ENCODE results near the gene ZNF408.

ZNF408 gene

DNA sequence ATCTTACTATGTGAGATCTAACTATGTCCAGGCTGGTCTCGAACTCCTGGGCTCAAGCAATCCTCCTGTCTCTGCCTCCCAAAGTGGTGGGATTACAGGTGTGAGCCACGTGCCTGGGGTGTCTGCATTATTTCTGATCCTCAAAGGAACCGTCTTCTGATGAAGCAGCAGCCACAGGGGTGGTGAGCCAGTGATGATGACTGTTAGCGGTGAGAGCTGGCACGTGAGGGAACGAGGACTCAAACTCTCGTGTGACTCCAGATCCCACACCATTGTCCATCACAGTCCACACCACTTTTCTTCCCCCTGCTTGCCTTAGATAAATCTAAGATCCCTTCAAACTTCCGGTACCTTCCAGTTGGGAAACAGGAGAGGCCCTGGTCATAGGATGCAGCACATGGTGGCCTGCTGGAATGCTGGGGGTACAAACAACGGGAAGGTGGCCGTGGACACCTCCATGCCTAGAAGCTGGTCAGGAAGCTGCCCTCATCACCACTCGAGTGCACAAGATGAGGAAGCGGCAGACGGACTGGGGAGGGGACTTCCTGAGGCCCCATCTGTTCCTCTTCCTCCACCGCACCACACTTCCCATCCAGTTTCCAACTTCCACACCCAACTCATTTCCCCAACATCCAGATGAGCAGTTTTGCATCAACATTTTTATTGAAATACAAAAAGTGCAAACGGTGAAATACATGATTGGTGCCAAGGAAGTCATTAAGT lies 24.2 kb upstream of the ZNF408 start:
- DNase-seq (ENCODE audit: low read depth), result no peak

- no peak for DNase-seq (ENCODE audit: low read depth)
Measured at GRCh38 chr11:46677169-46677568, 23.7 kb upstream of the ZNF408 start.

GRCh38 chr11:46677991-46678740 lies 22.7 kb upstream of the ZNF408 start:
- no peak for DNase-seq (ENCODE audit: low read depth)

- no peak for DNase-seq (ENCODE audit: low read depth)
Measured at GRCh38 chr11:46678741-46679130, 22.1 kb upstream of the ZNF408 start.

GRCh38 chr11:46679241-46680163 lies 21.3 kb upstream of the ZNF408 start:
- no peak for DNase-seq (ENCODE audit: low read depth)

GRCh38 chr11:46680164-46680760 lies 20.6 kb upstream of the ZNF408 start:
- no peak for DNase-seq (ENCODE audit: low read depth)

DNA sequence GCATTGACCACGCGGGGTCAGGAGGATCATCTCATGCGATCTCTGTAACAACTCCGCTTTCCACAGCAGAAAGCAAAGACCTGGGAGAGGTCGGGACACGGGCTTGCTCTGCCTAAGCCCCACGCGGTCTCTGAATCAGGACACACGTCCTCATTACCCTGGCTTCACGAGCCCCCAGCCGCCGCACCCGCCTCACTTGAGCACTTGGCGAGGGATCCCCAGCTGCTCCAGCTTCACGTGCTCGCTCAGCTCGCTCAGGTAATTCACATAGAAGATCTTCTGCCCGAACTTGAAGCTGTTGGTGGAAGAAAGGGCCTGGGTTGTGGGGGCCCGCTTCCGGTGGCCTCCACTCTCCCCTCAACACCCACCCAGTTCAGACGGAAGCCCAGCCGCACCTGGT lies 20.0 kb upstream of the ZNF408 start:
- no peak for DNase-seq (ENCODE audit: low read depth)

DNA sequence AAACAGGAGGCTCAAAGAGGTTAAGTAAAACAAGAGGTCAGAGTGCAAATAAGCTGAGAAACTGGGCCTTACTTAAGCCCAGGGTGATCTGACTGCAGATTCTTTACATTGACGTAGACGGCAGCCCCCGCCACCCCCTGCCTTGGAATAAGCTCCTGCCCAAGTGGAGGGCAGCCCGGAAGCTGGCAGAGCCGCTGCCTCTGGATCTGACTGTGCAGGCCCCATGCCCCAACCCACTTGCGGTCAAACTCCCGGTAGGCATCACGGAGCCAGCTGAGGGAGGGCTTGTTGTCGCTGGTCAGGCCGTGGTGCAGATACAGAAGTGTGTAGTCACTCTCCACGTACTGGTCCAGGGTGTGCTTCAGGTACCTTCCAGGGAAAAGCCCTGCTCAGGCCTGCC lies 19.0 kb upstream of the ZNF408 start:
- no peak for DNase-seq (ENCODE audit: low read depth)

GRCh38 chr11:46682773-46683752 lies 17.8 kb upstream of the ZNF408 start:
- no peak for DNase-seq (ENCODE audit: low read depth)

GRCh38 chr11:46684367-46684766 lies 16.5 kb upstream of the ZNF408 start:
- no peak for DNase-seq (ENCODE audit: low read depth)

DNA sequence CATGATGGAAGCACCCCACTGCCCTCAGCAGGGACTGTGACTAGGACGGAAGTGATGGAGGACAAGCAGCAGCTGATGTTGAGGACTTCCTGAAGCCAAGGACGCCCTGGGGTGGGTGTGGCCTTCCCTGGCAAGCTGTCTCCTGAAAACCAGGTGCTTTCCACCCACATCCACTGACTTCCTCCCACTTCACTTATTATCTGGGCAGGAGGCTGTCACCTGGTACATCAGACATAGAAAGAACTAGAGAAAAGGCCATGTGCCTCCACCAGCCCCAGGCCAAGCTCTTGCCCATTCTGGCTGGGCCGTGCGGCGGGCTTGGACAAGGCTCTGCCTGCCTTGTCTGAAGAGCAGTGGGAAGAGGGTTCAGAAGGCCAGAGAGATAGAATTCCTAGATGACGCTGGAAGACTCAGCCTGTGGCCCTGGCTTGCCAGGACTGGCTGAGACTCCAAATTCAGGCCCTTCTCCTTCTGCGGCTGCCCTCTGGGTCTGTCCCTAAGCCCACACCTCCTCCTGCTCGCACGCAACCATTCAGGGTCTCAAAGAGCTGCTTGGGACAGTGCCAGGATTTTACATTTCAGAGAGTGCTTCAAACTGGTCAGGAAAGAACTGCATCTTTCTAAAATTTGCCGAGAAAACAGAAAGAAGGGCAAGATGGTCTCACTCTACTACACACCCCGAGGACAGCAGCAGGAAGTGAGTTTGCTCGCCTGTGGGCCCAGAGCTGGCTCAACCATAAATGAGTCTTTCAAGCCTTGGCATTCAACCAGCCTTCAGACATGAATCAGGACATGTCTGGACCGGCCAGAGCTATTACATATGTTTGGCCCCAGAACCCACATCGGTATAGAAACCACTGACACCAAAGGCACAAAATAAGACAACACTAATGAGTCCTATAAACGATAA lies 13.7 kb upstream of the ZNF408 start:
- no peak for DNase-seq (ENCODE audit: low read depth)

DNA sequence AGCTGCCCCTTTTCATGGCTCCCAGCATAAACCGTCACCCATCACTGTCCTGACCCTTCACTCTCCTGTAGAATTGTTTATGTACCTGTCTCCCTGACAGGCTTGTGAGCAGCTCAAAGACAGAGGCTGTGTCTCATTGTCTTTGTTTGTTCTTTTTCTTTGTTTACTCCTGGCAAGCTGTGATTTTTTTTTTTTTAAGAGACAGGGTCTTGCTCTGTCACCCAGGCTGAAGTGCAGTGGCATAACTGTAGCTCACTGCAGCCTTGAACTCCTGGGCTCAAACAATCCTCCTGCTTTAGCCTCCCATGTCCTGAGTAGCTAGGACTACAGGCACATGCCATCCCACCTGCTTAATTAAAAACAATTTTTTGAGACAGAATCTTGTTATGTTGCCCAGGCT lies 10.1 kb upstream of the ZNF408 start:
- no peak for DNase-seq (ENCODE audit: low read depth)

DNA sequence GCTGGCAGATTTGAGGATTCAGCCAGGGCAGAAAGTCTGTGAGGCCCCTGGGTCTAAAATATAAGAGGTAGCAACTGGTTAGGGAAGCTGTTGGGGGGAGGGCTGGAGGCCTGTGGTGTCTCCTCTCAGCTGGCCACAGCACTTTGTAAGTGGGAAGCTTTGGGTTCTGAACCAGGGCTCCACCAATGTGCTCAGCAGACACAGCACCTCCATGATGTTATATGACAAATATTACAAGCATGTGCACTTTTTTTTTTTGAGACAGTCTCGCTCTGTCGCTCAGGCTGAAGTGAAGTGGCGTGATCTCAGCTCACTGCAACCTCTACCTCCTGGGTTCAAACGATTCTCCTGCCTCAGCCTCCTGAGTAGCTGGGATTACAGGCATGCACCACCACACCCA lies 8.4 kb upstream of the ZNF408 start:
- DNase-seq (ENCODE audit: low read depth), result no peak

DNA sequence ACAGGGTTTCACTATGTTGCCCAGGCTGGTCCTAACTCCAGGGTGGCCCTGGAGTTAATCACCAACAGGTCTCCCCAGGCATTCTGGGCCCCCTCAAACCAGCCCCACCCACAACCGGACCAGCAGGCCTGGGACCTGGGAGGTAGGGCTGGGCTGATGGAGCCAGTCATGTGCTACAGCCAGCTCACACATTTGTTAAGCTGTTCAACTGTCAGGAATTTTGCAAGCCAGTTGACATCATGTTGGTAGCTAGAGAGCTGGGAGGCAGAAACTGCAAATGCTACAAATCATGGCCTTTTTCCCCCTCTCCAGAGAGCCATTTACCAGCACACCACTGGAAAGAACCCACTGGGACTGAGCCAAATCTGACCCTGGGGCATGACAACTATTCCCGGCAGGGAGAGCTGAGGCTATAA lies 7.2 kb upstream of the ZNF408 start:
- no peak for DNase-seq (ENCODE audit: low read depth)

- DNase-seq (ENCODE audit: low read depth), result no peak
Measured at GRCh38 chr11:46694072-46694471, 6.8 kb upstream of the ZNF408 start.

GRCh38 chr11:46694607-46695006 lies 6.2 kb upstream of the ZNF408 start:
- no peak for DNase-seq (ENCODE audit: low read depth)

DNA sequence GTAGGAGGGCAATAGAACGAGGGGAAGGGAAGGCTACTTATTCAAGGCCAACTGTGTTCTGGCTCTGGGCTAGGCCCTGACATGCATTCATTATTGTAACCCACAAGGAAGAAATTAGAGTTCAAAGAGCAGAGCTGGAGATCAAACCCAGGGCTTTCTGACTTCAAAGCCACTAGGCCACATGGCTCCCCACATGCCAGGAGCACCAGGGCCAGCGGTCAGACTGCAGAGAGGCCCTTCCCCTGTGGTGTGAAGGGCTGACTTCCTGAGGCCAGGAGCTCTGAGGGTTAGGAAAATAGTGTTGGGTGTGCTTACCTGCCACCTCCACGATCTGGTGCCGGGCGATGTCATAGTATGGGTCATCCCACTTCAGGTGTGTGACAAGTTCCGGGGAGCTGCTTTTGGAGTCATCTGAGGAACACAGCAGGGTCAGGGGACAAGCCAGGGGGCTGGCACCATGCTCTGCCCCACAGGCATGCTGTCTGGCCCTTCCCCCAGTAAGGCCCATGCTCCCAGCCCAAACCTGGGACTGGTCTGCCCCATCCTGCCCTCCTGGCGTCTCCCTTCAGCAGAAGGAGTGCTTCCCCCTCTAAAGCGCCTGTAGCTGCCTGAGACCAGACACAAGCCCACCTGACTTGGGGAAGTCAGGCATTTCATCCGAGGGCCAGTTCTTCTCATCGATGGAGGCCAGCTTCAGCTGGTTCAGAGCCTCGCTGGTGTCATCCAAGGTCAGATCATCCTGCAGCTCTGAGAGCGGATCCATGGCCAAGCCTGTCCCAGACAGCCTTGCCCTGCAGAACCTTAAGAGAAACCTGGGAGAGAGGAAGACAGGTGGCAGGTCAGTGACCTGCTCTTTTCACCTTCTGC lies 5.3 kb upstream of the ZNF408 start:
- no peak for DNase-seq (ENCODE audit: low read depth)

DNA sequence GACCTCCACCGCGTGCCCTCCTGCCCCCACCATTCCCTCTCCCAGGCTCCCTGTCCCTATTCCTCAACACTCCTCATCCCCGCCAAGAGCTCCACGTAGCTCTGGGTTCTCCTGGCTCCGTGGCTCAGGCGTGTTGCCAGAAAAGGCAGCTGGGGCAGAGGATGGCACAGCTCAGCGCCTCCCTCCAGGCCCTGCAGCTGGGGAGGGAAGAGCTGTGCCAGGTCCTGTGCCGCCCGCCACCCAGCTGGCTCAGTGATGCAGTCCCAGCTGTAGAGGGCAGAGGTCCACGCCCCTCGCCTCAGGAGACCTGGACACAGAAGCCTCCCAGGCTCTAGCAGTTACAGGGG lies 4.6 kb upstream of the ZNF408 start:
- no peak for DNase-seq (ENCODE audit: low read depth)

DNA sequence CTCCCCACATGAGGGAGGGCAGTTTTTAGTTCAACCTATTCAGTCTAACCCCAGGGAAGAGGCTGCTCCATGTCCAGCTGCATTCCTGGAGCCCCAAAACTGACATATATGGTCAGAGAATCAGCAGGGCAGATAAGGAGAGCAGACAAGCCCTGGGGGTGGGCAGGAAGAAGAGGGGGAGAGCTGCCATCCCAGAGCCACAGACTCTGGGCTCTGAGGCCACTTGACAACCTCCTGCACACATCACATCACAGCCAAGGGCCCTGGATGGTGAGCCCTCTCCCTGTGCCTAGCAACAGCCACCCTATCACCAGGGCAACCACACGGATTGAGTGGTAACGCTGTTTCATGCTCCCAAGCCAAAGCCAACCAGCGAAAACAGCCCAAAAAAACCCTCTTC lies 3.5 kb upstream of the ZNF408 start:
- DNase-seq (ENCODE audit: low read depth), result no peak

Measured in stimulated activated CD8-positive, alpha-beta memory T cell treated with anti-CD3 and anti-CD28 coated beads, Interleukin-12 subunit alpha, Interleukin-12 subunit beta, amount 100 ng/mL, for 4 hours (primary cell).